RWPE2 (cell line): Measurements from ENCODE around the gene CTDSP2.
A peak's percentile ranks its signal among the peaks of the same experiment; 100 is the strongest.

ENCODE experiments used
- ATAC-seq: fragments of 200-7000 bp; cut with Tn5 transposase; 3 replicates; pipeline ENCODE4 v1.9.1; 2021; ENCODE audit warnings: low read depth
- DNase-seq: peaks from one replicate; pipeline ENCODE4 v3.0.0-alpha.2; 2020; ENCODE audit warnings: low spot score
- H3K27ac ChIP-seq: fragments of 450-650 bp; 2 replicates; pipeline ENCODE4 v1.5.1; 2017; ENCODE audit warnings: mild to moderate bottlenecking; ENCODE audit not compliant: poor library complexity, severe bottlenecking
- H3K27me3 ChIP-seq: fragments of 250-450 bp; sonication (Bioruptor Pico); 2 replicates; pipeline ENCODE4 v1.5.1; 2021; ENCODE audit warnings: mild to moderate bottlenecking, moderate library complexity; ENCODE audit not compliant: insufficient read depth, poor library complexity, severe bottlenecking
- H3K36me3 ChIP-seq: fragments of 250-450 bp; sonication (Bioruptor Pico); 2 replicates; pipeline ENCODE4 v1.5.1; 2020; ENCODE audit warnings: low read depth, mild to moderate bottlenecking, moderate library complexity
- H3K4me1 ChIP-seq: fragments of 250-450 bp; sonication (Bioruptor Pico); 2 replicates; pipeline ENCODE4 v1.5.1; 2021; ENCODE audit warnings: mild to moderate bottlenecking, moderate library complexity; ENCODE audit not compliant: insufficient read depth, poor library complexity, severe bottlenecking
- H3K4me3 ChIP-seq: fragments of 250-450 bp; sonication (Bioruptor Pico); 2 replicates; pipeline ENCODE4 v1.5.1; 2021; ENCODE audit warnings: mild to moderate bottlenecking, moderate library complexity; ENCODE audit not compliant: severe bottlenecking
- H3K9me3 ChIP-seq: fragments of 250-450 bp; sonication (Bioruptor Pico); 2 replicates; pipeline ENCODE4 v1.5.1; 2021; ENCODE audit warnings: mild to moderate bottlenecking, moderate library complexity; ENCODE audit not compliant: severe bottlenecking
- CTCF ChIP-seq: fragments of 450-650 bp; IDR thresholded peaks from one replicate; pipeline ENCODE4 v1.5.1; 2017; ENCODE audit warnings: mild to moderate bottlenecking, moderate library complexity; ENCODE audit not compliant: poor library complexity, severe bottlenecking

The CTDSP2 gene

GRCh38 chr12:57793920-57794319, 52.6 kb downstream of the CTDSP2 start:
- Histone ChIP-seq H3K4me1 (peaks cover 16% of the 10 kb centered on the region), H3K4me3 (no peak overlapping the region), H3K27ac (peak overlapping the region; percentile 34), H3K36me3 (peaks cover 80% of the 10 kb centered on the region), H3K27me3 (no peaks in the 10 kb centered on the region), H3K9me3 (no peaks in the 10 kb centered on the region)
- peak; percentile 94 for ATAC-seq
- no peak for TF ChIP-seq CTCF
- no peak for DNase-seq

GRCh38 chr12:57783861-57784260, 62.7 kb downstream of the CTDSP2 start:
- Histone ChIP-seq H3K36me3 (peaks cover 49% of the 10 kb centered on the region), H3K27ac (no peak overlapping the region), H3K4me1 (peaks cover 5% of the 10 kb centered on the region), H3K27me3 (no peaks in the 10 kb centered on the region), H3K9me3 (no peaks in the 10 kb centered on the region), H3K4me3 (no peak overlapping the region)
- no peak for TF ChIP-seq CTCF
- DNase-seq (no peak), ATAC-seq (no peak)

GRCh38 chr12:57783466-57783801, 63.1 kb downstream of the CTDSP2 start:
- peaks cover 47% of the 10 kb centered on the region for H3K36me3 ChIP-seq
- peaks cover 5% of the 10 kb centered on the region for H3K4me1 ChIP-seq
- ATAC-seq (no peak; the same call in 2 of the 3 replicates), DNase-seq (no peak)
- H3K27me3 ChIP-seq = no peaks in the 10 kb centered on the region
- H3K4me3 ChIP-seq = peak overlapping the region; percentile 64
- TF ChIP-seq CTCF = no peak
- no peaks in the 10 kb centered on the region for H3K9me3 ChIP-seq
- H3K27ac ChIP-seq = no peak overlapping the region

GRCh38 chr12:57782608-57783465, 63.7 kb downstream of the CTDSP2 start, which contains the start of gene TSFM:
TSS of gene TSFM (plus strand) at chr12:57782787. CDS start at chr12:57782802, 15 bp downstream.
- no peaks in the 10 kb centered on the region for H3K27me3 ChIP-seq
- no peaks in the 10 kb centered on the region for H3K9me3 ChIP-seq
- H3K27ac ChIP-seq = no peak within 1 kb of the TSS
- peak; percentile 95 for DNase-seq
- peaks cover 41% of the 10 kb centered on the region for H3K36me3 ChIP-seq
- H3K4me1 ChIP-seq = peaks cover 5% of the 10 kb centered on the region
- H3K4me3 ChIP-seq = peak within 1 kb of the TSS; percentile 64
- peak; percentile 95 for TF ChIP-seq CTCF
- ATAC-seq = peak; percentile 89

GRCh38 chr12:57782243-57782607, 64.3 kb downstream of the CTDSP2 start:
- Histone ChIP-seq H3K36me3 (peaks cover 34% of the 10 kb centered on the region), H3K4me3 (peak overlapping the region; percentile 64), H3K27ac (no peak overlapping the region), H3K27me3 (no peaks in the 10 kb centered on the region), H3K4me1 (peaks cover 5% of the 10 kb centered on the region), H3K9me3 (no peaks in the 10 kb centered on the region)
- ATAC-seq = no peak
- no peak for DNase-seq
- TF ChIP-seq CTCF = no peak
